Stimulated activated CD8-positive, alpha-beta memory T cell treated with anti-CD3 and anti-CD28 coated beads, Interleukin-7, amount 100 ng/mL, for 4 hours (primary cell): ENCODE measurements around the gene ZNRF1.
"Not testable (repeated sequence)": the region's sequence is repeated elsewhere in the genome, so short reads cannot be mapped to it uniquely, and the experiment has no call there.

Experiments
- DNase-seq, 2 donors: peaks; one replicate each; pipeline ENCODE4 v3.0.0-alpha.2; 2020; ENCODE audit warnings: low read depth in 2 of 2

The ZNRF1 gene

GRCh38 chr16:75000481-75001081 is 1.8 kb downstream of the ZNRF1 start:
- no peak for DNase-seq

- no peak for DNase-seq
Observed at GRCh38 chr16:75002474-75002873, 3.6 kb downstream of the ZNRF1 start.

- DNase-seq, result no peak
Observed at GRCh38 chr16:75003931-75004330, 5.1 kb downstream of the ZNRF1 start.

- no peak for DNase-seq
Observed at GRCh38 chr16:75004460-75004859, 5.6 kb downstream of the ZNRF1 start.

- no peak for DNase-seq
Observed at GRCh38 chr16:75005697-75006096, 6.9 kb downstream of the ZNRF1 start.

- no peak for DNase-seq
Observed at GRCh38 chr16:75007443-75007842, 8.6 kb downstream of the ZNRF1 start.

GRCh38 chr16:75010427-75010826 is 11.6 kb downstream of the ZNRF1 start:
- DNase-seq, result no peak

- DNase-seq, result peak; percentile 7
Observed at GRCh38 chr16:75011634-75012307, 12.9 kb downstream of the ZNRF1 start.

- no peak for DNase-seq
Observed at GRCh38 chr16:75012380-75013081, 13.7 kb downstream of the ZNRF1 start.

GRCh38 chr16:75013123-75013522 is 14.3 kb downstream of the ZNRF1 start:
- DNase-seq, result not testable (repeated sequence)

- DNase-seq, result no peak
Observed at GRCh38 chr16:75014318-75014717, 15.5 kb downstream of the ZNRF1 start.

GRCh38 chr16:75016451-75017081 is 17.7 kb downstream of the ZNRF1 start:
- not testable (repeated sequence) for DNase-seq

GRCh38 chr16:75017670-75018525 is 19.1 kb downstream of the ZNRF1 start:
- no peak for DNase-seq

- no peak for DNase-seq
Observed at GRCh38 chr16:75019007-75019406, 20.2 kb downstream of the ZNRF1 start.

- no peak for DNase-seq
Observed at GRCh38 chr16:75019586-75019985, 20.8 kb downstream of the ZNRF1 start.

GRCh38 chr16:75021410-75021809 is 22.6 kb downstream of the ZNRF1 start:
- DNase-seq, result no peak

GRCh38 chr16:75022567-75022966 is 23.7 kb downstream of the ZNRF1 start:
- DNase-seq, result no peak

- DNase-seq, result no peak
Observed at GRCh38 chr16:75023009-75023408, 24.2 kb downstream of the ZNRF1 start.

GRCh38 chr16:75024182-75024581 is 25.4 kb downstream of the ZNRF1 start:
- DNase-seq, result no peak

- no peak for DNase-seq
Observed at GRCh38 chr16:75024594-75024993, 25.8 kb downstream of the ZNRF1 start.

GRCh38 chr16:75025761-75026160 is 26.9 kb downstream of the ZNRF1 start:
- DNase-seq, result no peak
